HepG2 (cell line): ENCODE results near the gene AUP1. TPM values are rescaled to one million over a fixed set of nuclear protein-coding genes. Genes with fewer than 3 reads are reported as not detected.
A peak's percentile ranks its signal among the peaks of the same experiment; 100 is the strongest.

Source experiments
- ARNTL ChIP-seq: sonication (generic); formaldehyde crosslinking; IDR thresholded peaks from 2 replicates; pipeline ENCODE4 v1.4.0; 2020; ENCODE audit warnings: mild to moderate bottlenecking, missing genetic modification reagents
- ATF1 ChIP-seq: IDR thresholded peaks from 2 replicates; pipeline ENCODE4 v1.6.1; 2016; ENCODE audit warnings: mild to moderate bottlenecking, control low read depth
- CEBPB ChIP-seq: IDR thresholded peaks from 2 replicates; pipeline ENCODE4 v1.6.1; 2011; ENCODE audit warnings: low read depth, low read length, improper control_type of control experiment, borderline replicate concordance
- ETV6 ChIP-seq: sonication (generic); formaldehyde crosslinking; conservative IDR thresholded peaks from 2 replicates; pipeline ENCODE4 v1.4.0; 2020; ENCODE audit warnings: missing genetic modification reagents
- FOXO1 ChIP-seq: sonication (generic); formaldehyde crosslinking; IDR thresholded peaks from 2 replicates; pipeline ENCODE4 v1.4.0; 2020; ENCODE audit warnings: missing genetic modification reagents
- GABPA ChIP-seq, 2 experiments: IDR thresholded peaks; 2 replicates each; pipeline ENCODE4 v1.6.1; 2011 to 2016; ENCODE audit warnings: low read depth in 2 of 2, low read length in 1 of 2, missing biosample characterization in 1 of 2, missing genetic modification characterization in 1 of 2
- HNRNPUL1 ChIP-seq: fragments of 200-400 bp; formaldehyde crosslinking; IDR thresholded peaks from 2 replicates; pipeline ENCODE4 v1.6.1; 2017; ENCODE audit warnings: low read depth, mild to moderate bottlenecking, low read length, moderate library complexity
- ISL2 ChIP-seq: sonication (generic); formaldehyde crosslinking; IDR thresholded peaks from 2 replicates; pipeline ENCODE4 v1.5.0; 2020; ENCODE audit warnings: missing genetic modification reagents
- SIX1 ChIP-seq: sonication (generic); formaldehyde crosslinking; IDR thresholded peaks from 2 replicates; pipeline ENCODE4 v1.4.0; 2020; ENCODE audit warnings: missing genetic modification reagents, borderline replicate concordance
- ZNF17 ChIP-seq: sonication (generic); formaldehyde crosslinking; IDR thresholded peaks from 2 replicates; pipeline ENCODE4 v1.5.0; 2020; ENCODE audit warnings: mild to moderate bottlenecking, missing genetic modification reagents
- ZNF205 ChIP-seq: IDR thresholded peaks from 2 replicates; pipeline ENCODE4 v1.6.1; 2018; ENCODE audit warnings: missing biosample characterization, missing genetic modification reagents
- ZNF264 ChIP-seq: sonication (generic); formaldehyde crosslinking; IDR thresholded peaks from 2 replicates; pipeline ENCODE4 v1.4.0; 2020; ENCODE audit warnings: missing genetic modification reagents
- ZNF546 ChIP-seq: sonication (generic); formaldehyde crosslinking; conservative IDR thresholded peaks from 2 replicates; pipeline ENCODE4 v1.8.1; 2023; ENCODE audit warnings: mild to moderate bottlenecking, missing genetic modification reagents
- ZNF557 ChIP-seq: sonication (generic); formaldehyde crosslinking; IDR thresholded peaks from 2 replicates; pipeline ENCODE4 v1.4.0; 2020; ENCODE audit warnings: missing genetic modification reagents
- ZNF605 ChIP-seq: sonication (generic); formaldehyde crosslinking; IDR thresholded peaks from 2 replicates; pipeline ENCODE4 v1.8.0; 2022; ENCODE audit warnings: mild to moderate bottlenecking, missing genetic modification reagents
- ZNF766 ChIP-seq: sonication (generic); formaldehyde crosslinking; IDR thresholded peaks from 2 replicates; pipeline ENCODE4 v1.5.0; 2020; ENCODE audit warnings: missing genetic modification reagents, borderline replicate concordance
- ZSCAN25 ChIP-seq: sonication (generic); formaldehyde crosslinking; IDR thresholded peaks from 2 replicates; pipeline ENCODE4 v1.8.0; 2022; ENCODE audit warnings: mild to moderate bottlenecking, missing genetic modification reagents
- polyA plus RNA-seq, 8 experiments: library from polyadenylated mRNA; depleted of rRNA in 3 of 8; stranded (reverse) in 7 of 8; unstranded in 1 of 8; fragments of >200 nt; fragmentation: Illumina TruSeq in 4 of 8; extraction: Trizol in 4 of 8; gene quantifications; 2 replicates each; pipeline versions ENCODE4 v1.2.1 to v1.2.3, GENCODE V29; 2011 to 2016; ENCODE audit warnings: low read depth in 4 of 8, missing spikeins in 1 of 8, mixed read lengths in 1 of 8; ENCODE audit not compliant: insufficient read depth in 1 of 8
- total RNA-seq, 5 experiments: library from RNA; depleted of rRNA; stranded (reverse); fragments of >200 nt; fragmentation: Illumina TruSeq; extraction: Trizol; gene quantifications; 2 replicates each; pipeline ENCODE4 v1.2.3, GENCODE V29; 2016; ENCODE audit warnings: low read depth in 1 of 5
- TF ChIP-seq, protein P1 (sequence below): IDR thresholded peaks from 2 replicates; pipeline ENCODE4 v1.6.1; 2012; ENCODE audit warnings: inconsistent platforms
- TF ChIP-seq, protein P2 (sequence below): sonication (generic); formaldehyde crosslinking; IDR thresholded peaks from 2 replicates; pipeline ENCODE4 v1.5.1; 2020; ENCODE audit warnings: missing genetic modification reagents, mild to moderate bottlenecking, borderline replicate concordance
- TF ChIP-seq, protein P3 (sequence below): sonication (generic); formaldehyde crosslinking; IDR thresholded peaks from 2 replicates; pipeline ENCODE4 v1.5.0; 2020; ENCODE audit warnings: mild to moderate bottlenecking, low read depth, missing genetic modification reagents, borderline replicate concordance
- TF ChIP-seq, protein P4 (sequence below): sonication (generic); formaldehyde crosslinking; IDR thresholded peaks from 2 replicates; pipeline ENCODE4 v1.4.0; 2020; ENCODE audit warnings: mild to moderate bottlenecking, missing genetic modification reagents
- TF ChIP-seq, protein P5 (sequence below): sonication (generic); formaldehyde crosslinking; IDR thresholded peaks from 2 replicates; pipeline ENCODE4 v1.5.0; 2020; ENCODE audit warnings: missing genetic modification reagents

AUP1 gene
- total and polyA plus RNA-seq, 2 of the 13 experiments (the other 11 are each of a cell fraction or from before 2014, with no cell fraction given): 174 to 267 TPM

DNA sequence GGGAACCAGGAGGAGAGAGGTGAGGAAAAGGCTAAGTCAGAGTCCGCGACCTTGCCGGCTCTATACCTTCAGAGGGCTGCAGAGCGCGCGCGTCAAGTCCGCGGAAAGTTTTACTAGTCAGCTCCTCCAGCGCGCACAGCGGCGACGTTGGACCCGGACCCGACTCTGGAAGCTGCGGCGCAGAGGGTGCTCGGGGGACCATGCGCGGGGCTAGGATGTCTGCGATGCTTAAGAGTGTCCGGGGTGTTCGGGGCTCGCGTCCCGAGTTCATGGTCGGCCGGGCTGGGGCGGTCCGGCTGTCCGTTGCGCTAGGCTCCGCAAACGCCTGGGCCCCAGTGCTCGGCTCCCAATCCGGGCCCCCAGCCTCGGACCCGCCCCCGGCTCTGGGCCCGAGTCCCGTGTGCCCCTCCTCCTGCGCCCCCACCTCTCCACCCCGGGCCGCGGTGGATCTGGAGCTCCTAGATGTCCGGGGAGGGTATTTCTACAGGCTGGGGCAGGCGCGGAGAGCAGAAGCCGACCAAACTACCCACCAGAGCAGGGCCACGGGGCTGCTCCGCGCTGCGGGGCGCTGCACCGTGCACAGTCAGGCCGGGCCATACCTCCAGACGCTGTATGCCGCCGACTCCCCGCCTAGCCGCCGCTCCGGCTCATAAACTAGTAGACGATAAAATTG is 30.1 kb downstream of the AUP1 start, which contains the start of gene LBX2 (continued):
- no peak; the same call in 1 of the 2 replicates for TF ChIP-seq ZNF205 (CRISPR knock-in tag)
- TF ChIP-seq ZNF546 (CRISPR knock-in tag): no peak
- no peak for TF ChIP-seq ZNF17 (CRISPR knock-in tag)
- TF ChIP-seq, protein P1, sequence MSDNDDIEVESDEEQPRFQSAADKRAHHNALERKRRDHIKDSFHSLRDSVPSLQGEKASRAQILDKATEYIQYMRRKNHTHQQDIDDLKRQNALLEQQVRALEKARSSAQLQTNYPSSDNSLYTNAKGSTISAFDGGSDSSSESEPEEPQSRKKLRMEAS: no peak
- no peak for TF ChIP-seq ZNF766
- TF ChIP-seq, protein P2, sequence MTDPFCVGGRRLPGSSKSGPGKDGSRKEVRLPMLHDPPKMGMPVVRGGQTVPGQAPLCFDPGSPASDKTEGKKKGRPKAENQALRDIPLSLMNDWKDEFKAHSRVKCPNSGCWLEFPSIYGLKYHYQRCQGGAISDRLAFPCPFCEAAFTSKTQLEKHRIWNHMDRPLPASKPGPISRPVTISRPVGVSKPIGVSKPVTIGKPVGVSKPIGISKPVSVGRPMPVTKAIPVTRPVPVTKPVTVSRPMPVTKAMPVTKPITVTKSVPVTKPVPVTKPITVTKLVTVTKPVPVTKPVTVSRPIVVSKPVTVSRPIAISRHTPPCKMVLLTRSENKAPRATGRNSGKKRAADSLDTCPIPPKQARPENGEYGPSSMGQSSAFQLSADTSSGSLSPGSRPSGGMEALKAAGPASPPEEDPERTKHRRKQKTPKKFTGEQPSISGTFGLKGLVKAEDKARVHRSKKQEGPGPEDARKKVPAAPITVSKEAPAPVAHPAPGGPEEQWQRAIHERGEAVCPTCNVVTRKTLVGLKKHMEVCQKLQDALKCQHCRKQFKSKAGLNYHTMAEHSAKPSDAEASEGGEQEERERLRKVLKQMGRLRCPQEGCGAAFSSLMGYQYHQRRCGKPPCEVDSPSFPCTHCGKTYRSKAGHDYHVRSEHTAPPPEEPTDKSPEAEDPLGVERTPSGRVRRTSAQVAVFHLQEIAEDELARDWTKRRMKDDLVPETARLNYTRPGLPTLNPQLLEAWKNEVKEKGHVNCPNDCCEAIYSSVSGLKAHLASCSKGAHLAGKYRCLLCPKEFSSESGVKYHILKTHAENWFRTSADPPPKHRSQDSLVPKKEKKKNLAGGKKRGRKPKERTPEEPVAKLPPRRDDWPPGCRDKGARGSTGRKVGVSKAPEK (CRISPR knock-in tag): peak; percentile 75; the same call in 1 of the 2 replicates
- no peak for TF ChIP-seq ZNF557 (CRISPR knock-in tag)
- TF ChIP-seq, protein P3, sequence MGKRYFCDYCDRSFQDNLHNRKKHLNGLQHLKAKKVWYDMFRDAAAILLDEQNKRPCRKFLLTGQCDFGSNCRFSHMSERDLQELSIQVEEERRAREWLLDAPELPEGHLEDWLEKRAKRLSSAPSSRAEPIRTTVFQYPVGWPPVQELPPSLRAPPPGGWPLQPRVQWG: no peak
- TF ChIP-seq SIX1: no peak
- TF ChIP-seq FOXO1 (CRISPR knock-in tag): no peak
- no peak for TF ChIP-seq ATF1
- no peak for TF ChIP-seq ETV6
- TF ChIP-seq ISL2 (CRISPR knock-in tag): 0 out of 2 replicates have a peak, but pooled peaks have one; percentile 18
- TF ChIP-seq ZSCAN25 (CRISPR knock-in tag): no peak
- TF ChIP-seq, protein P4, sequence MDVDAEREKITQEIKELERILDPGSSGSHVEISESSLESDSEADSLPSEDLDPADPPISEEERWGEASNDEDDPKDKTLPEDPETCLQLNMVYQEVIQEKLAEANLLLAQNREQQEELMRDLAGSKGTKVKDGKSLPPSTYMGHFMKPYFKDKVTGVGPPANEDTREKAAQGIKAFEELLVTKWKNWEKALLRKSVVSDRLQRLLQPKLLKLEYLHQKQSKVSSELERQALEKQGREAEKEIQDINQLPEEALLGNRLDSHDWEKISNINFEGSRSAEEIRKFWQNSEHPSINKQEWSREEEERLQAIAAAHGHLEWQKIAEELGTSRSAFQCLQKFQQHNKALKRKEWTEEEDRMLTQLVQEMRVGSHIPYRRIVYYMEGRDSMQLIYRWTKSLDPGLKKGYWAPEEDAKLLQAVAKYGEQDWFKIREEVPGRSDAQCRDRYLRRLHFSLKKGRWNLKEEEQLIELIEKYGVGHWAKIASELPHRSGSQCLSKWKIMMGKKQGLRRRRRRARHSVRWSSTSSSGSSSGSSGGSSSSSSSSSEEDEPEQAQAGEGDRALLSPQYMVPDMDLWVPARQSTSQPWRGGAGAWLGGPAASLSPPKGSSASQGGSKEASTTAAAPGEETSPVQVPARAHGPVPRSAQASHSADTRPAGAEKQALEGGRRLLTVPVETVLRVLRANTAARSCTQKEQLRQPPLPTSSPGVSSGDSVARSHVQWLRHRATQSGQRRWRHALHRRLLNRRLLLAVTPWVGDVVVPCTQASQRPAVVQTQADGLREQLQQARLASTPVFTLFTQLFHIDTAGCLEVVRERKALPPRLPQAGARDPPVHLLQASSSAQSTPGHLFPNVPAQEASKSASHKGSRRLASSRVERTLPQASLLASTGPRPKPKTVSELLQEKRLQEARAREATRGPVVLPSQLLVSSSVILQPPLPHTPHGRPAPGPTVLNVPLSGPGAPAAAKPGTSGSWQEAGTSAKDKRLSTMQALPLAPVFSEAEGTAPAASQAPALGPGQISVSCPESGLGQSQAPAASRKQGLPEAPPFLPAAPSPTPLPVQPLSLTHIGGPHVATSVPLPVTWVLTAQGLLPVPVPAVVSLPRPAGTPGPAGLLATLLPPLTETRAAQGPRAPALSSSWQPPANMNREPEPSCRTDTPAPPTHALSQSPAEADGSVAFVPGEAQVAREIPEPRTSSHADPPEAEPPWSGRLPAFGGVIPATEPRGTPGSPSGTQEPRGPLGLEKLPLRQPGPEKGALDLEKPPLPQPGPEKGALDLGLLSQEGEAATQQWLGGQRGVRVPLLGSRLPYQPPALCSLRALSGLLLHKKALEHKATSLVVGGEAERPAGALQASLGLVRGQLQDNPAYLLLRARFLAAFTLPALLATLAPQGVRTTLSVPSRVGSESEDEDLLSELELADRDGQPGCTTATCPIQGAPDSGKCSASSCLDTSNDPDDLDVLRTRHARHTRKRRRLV (CRISPR knock-in tag): no peak
- no peak for TF ChIP-seq CEBPB
- TF ChIP-seq, protein P5, sequence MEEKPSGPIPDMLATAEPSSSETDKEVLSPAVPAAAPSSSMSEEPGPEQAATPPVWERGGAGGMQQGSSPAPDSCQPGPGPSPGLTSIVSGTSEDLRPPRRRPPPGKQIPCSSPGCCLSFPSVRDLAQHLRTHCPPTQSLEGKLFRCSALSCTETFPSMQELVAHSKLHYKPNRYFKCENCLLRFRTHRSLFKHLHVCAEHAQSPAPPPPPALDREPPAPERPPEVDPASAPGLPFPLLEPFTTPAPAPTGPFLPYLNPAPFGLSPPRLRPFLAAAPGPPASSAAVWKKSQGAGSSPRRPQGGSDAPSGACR: no peak
- TF ChIP-seq ZNF605 (CRISPR knock-in tag): no peak
- no peak for TF ChIP-seq ZNF264 (CRISPR knock-in tag)
- no peak for TF ChIP-seq GABPA (IDR thresholded peaks at IDR 0.05; ENCODE audit: low read depth, low read length)
- TF ChIP-seq GABPA (CRISPR knock-in tag; IDR thresholded peaks at IDR 0.05; ENCODE audit: low read depth): no peak
- TF ChIP-seq HNRNPUL1: no peak
- TF ChIP-seq ARNTL (CRISPR knock-in tag): no peak
